Spleen (tissue), 11 donors: ENCODE measurements around the gene MOCS2. TPM values are rescaled to one million over a fixed set of nuclear protein-coding genes. Genes with fewer than 3 reads are reported as not detected.

Source experiments
- DNase-seq: peaks from one replicate; pipeline ENCODE4 v3.0.0-alpha.2; 2020
- H3K27ac ChIP-seq, 8 donors: fragments of 200-600 bp; sonication (generic) in 7 of 8; 1 replicate in 4 of 8; 2 replicates in 4 of 8; pipeline versions ENCODE4 v1.5.0 to v1.8.0; 2016 to 2021; ENCODE audit warnings: inconsistent platforms in 4 of 8, mild to moderate bottlenecking in 4 of 8, moderate library complexity in 1 of 8
- H3K27me3 ChIP-seq, 7 donors: fragments of 200-600 bp; sonication (generic) in 6 of 7; replicated peaks in 1 of 7; 1 replicate in 4 of 7; 2 replicates in 3 of 7; pipeline versions ENCODE4 v1.5.0 to v1.8.0; 2016 to 2021; ENCODE audit warnings: inconsistent platforms in 3 of 7, mild to moderate bottlenecking in 1 of 7
- H3K36me3 ChIP-seq, 6 donors: fragments of 200-600 bp; sonication (generic) in 5 of 6; 1 replicate in 4 of 6; 2 replicates in 2 of 6; pipeline versions ENCODE4 v1.5.0 to v1.8.0; 2016 to 2021; ENCODE audit warnings: inconsistent platforms in 2 of 6
- H3K4me1 ChIP-seq, 6 donors: fragments of 200-600 bp; sonication (generic) in 5 of 6; 1 replicate in 3 of 6; 2 replicates in 3 of 6; pipeline versions ENCODE4 v1.5.0 to v1.8.0; 2016 to 2021; ENCODE audit warnings: inconsistent platforms in 3 of 6
- H3K4me3 ChIP-seq, 8 donors: fragments of 200-600 bp; sonication (generic) in 7 of 8; 1 replicate in 4 of 8; 2 replicates in 4 of 8; pipeline versions ENCODE4 v1.5.0 to v1.8.0; 2016 to 2021; ENCODE audit warnings: inconsistent platforms in 4 of 8, mild to moderate bottlenecking in 4 of 8, moderate library complexity in 2 of 8
- H3K9me3 ChIP-seq, 8 donors: fragments of 200-600 bp; sonication (generic) in 7 of 8; 1 replicate in 4 of 8; 2 replicates in 4 of 8; pipeline versions ENCODE4 v1.5.0 to v1.8.0; 2016 to 2021; ENCODE audit warnings: inconsistent platforms in 4 of 8
- CTCF ChIP-seq, 11 experiments: fragments of 200-600 bp in 7 of 11; fragments of 450-650 bp in 4 of 11; sonication (generic) in 4 of 11; IDR thresholded peaks in 8 of 11; conservative IDR thresholded peaks in 3 of 11; 1 replicate in 7 of 11; 2 replicates in 4 of 11; pipeline versions ENCODE4 v1.4.0 to v1.8.0; 2016 to 2021; ENCODE audit warnings: antibody characterized with exemption in 11 of 11, inconsistent platforms in 4 of 11, mild to moderate bottlenecking in 1 of 11
- POLR2A ChIP-seq, 3 donors: fragments of 450-650 bp; IDR thresholded peaks; one replicate each; pipeline ENCODE4 v1.5.1; 2017; ENCODE audit warnings: antibody characterized with exemption in 3 of 3, mild to moderate bottlenecking in 1 of 3
- POLR2AphosphoS5 ChIP-seq, 3 donors: sonication (generic); formaldehyde crosslinking; IDR thresholded peaks; one replicate each; pipeline ENCODE4 v1.5.1; 2017; ENCODE audit warnings: antibody characterized with exemption in 3 of 3
- WGBS, 5 donors: extraction: QIAGEN DNeasy Blood & Tissue Kit in 3 of 5; methylation state at CpG; one replicate each; pipeline versions ENCODE4 v1.1.5 to v1.1.7; 2013 to 2018; 5-methylcytosine and 5-hydroxymethylcytosine counted together
- intact Hi-C: fragments of 100-400 bp; cut with DNase I; formaldehyde crosslinking; loops from one replicate; pipeline ENCODE4 v1.15.0; 2023; ENCODE audit warnings: low total_unique reads
- polyA plus RNA-seq, 3 donors: library from polyadenylated mRNA; stranded (reverse); fragments of 200-250 nt; gene quantifications; one replicate each; pipeline ENCODE4 v1.2.1, GENCODE V29; 2013
- total RNA-seq, 7 donors: library from RNA; depleted of rRNA in 3 of 7; stranded (reverse); fragments of >200 nt in 3 of 7; fragmentation: NEBNext Ultra II Directional in 4 of 7; extraction: Animal tissue kit (Norgen Biotek cat#: 25700) in 4 of 7; gene quantifications; one replicate each; pipeline versions ENCODE4 v1.1.0 to v1.2.1, GENCODE V29; 2016 to 2021
- donor health status: healthy with polysubstance abuse.
- donor health status: DM: no; HTN: no; CAD: no; lungs with moderate emphysema.
- donor health status: DM: no; HTN: no; CAD: no.
- donor health status: Bipolar disorder and iron deficiency.
- donor health status: healthy.
- donor health status: DM: no; HTN: no; CAD: no.
- donor health status: DM: yes; HTN: yes; CAD: no.

The MOCS2 gene
- total and polyA plus RNA-seq, 10 donors: 16.8 to 44.3 (median 29.0) TPM

- H3K27ac ChIP-seq: peak overlapping the region in 1 of 8 donors; percentile 18
- H3K27me3 ChIP-seq: no peaks in the 10 kb centered on the region
- peaks cover 2 to 90% (median 49%) of the 10 kb centered on the region in 6 donors for H3K36me3 ChIP-seq
- no peak for TF ChIP-seq POLR2A (IDR thresholded peaks at IDR 0.05)
- no peak for TF ChIP-seq POLR2AphosphoS5 (IDR thresholded peaks at IDR 0.05)
- no peak for TF ChIP-seq CTCF (IDR thresholded peaks at IDR 0.05 in 8 of 11, conservative IDR thresholded peaks at IDR 0.05 in 3 of 11)
- intact Hi-C loops: no loop called here
- H3K4me3 ChIP-seq: no peak overlapping the region
- no peaks in the 10 kb centered on the region for H3K4me1 ChIP-seq
- no peaks in the 10 kb centered on the region for H3K9me3 ChIP-seq
- 59 to 93% (median 92%) methylated on average over 2 of the region's 2 CpGs for WGBS, 5 donors
- DNase-seq: no peak
Measured at GRCh38 chr5:53099546-53099945, 10.0 kb downstream of the MOCS2 start.

GRCh38 chr5:53095931-53096525, 13.5 kb downstream of the MOCS2 start:
- intact Hi-C loops: loop anchor here (2.0 kb wide), 1 partner anchor 147 kb away; no protein-coding TSS in a partner anchor
- H3K36me3 ChIP-seq: peaks cover 0 to 59% (median 32%) of the 10 kb centered on the region in 6 donors
- no peak overlapping the region for H3K4me3 ChIP-seq
- no peaks in the 10 kb centered on the region for H3K9me3 ChIP-seq
- H3K27ac ChIP-seq: no peak overlapping the region
- 18 to 28% (median 22%) methylated on average over 3 of the region's 3 CpGs for WGBS, 5 donors
- H3K4me1 ChIP-seq: no peaks in the 10 kb centered on the region
- DNase-seq: no peak
- TF ChIP-seq CTCF (IDR thresholded peaks at IDR 0.05 in 8 of 11, conservative IDR thresholded peaks at IDR 0.05 in 3 of 11) (peak; percentile 61 to 86 (median 81)), POLR2AphosphoS5 (IDR thresholded peaks at IDR 0.05) (no peak), POLR2A (IDR thresholded peaks at IDR 0.05) (no peak)
- no peaks in the 10 kb centered on the region for H3K27me3 ChIP-seq

GRCh38 chr5:53095217-53095616, 14.3 kb downstream of the MOCS2 start:
- H3K9me3 ChIP-seq: no peaks in the 10 kb centered on the region
- peaks cover 0 to 4% (median 0%) of the 10 kb centered on the region in 6 donors for H3K4me1 ChIP-seq
- TF ChIP-seq CTCF (IDR thresholded peaks at IDR 0.05 in 8 of 11, conservative IDR thresholded peaks at IDR 0.05 in 3 of 11) (no peak), POLR2A (IDR thresholded peaks at IDR 0.05) (no peak), POLR2AphosphoS5 (IDR thresholded peaks at IDR 0.05) (no peak)
- H3K36me3 ChIP-seq: peaks cover 0 to 51% (median 27%) of the 10 kb centered on the region in 6 donors
- no peaks in the 10 kb centered on the region for H3K27me3 ChIP-seq
- intact Hi-C loops: no loop called here
- no peak overlapping the region for H3K4me3 ChIP-seq
- 80 to 95% (median 92%) methylated on average over 7 of the region's 7 CpGs for WGBS, 5 donors
- no peak for DNase-seq
- H3K27ac ChIP-seq: no peak overlapping the region

GRCh38 chr5:53092242-53092641, 17.3 kb downstream of the MOCS2 start:
- Histone ChIP-seq H3K9me3 (no peaks in the 10 kb centered on the region), H3K4me1 (peaks cover 0 to 11% (median 4%) of the 10 kb centered on the region in 6 donors), H3K27me3 (no peaks in the 10 kb centered on the region), H3K36me3 (peaks cover 0 to 29% (median 6%) of the 10 kb centered on the region in 6 donors), H3K4me3 (no peak overlapping the region), H3K27ac (no peak overlapping the region)
- 75 to 89% (median 81%) methylated on average over 2 of the region's 2 CpGs for WGBS, 5 donors
- no peak for DNase-seq
- TF ChIP-seq CTCF (IDR thresholded peaks at IDR 0.05 in 8 of 11, conservative IDR thresholded peaks at IDR 0.05 in 3 of 11) (no peak), POLR2A (IDR thresholded peaks at IDR 0.05) (no peak), POLR2AphosphoS5 (IDR thresholded peaks at IDR 0.05) (no peak)
- intact Hi-C loops: no loop called here
